GM12874 (cell line): ENCODE results near the gene CDHR3.

Experiments used
- CTCF ChIP-seq: IDR thresholded peaks from 2 replicates; pipeline ENCODE4 v1.5.1; 2011; ENCODE audit warnings: low read depth, mild to moderate bottlenecking, control low read depth, low read length, moderate library complexity; ENCODE audit not compliant: insufficient read depth

The CDHR3 gene

GRCh38 chr7:106047184-106047583 is 84.1 kb downstream of the CDHR3 start:
- TF ChIP-seq CTCF: no peak

- no peak for TF ChIP-seq CTCF
Measured at GRCh38 chr7:106047818-106048705, 85.0 kb downstream of the CDHR3 start.

- TF ChIP-seq CTCF: no peak
Measured at GRCh38 chr7:106048706-106049020, 85.6 kb downstream of the CDHR3 start.

- no peak for TF ChIP-seq CTCF
Measured at GRCh38 chr7:106049139-106049752, 86.2 kb downstream of the CDHR3 start.

- TF ChIP-seq CTCF: no peak
Measured at GRCh38 chr7:106050002-106050745, 87.1 kb downstream of the CDHR3 start.

GRCh38 chr7:106050746-106051117 is 87.7 kb downstream of the CDHR3 start:
- TF ChIP-seq CTCF: no peak

GRCh38 chr7:106052681-106053080 is 89.6 kb downstream of the CDHR3 start:
- no peak for TF ChIP-seq CTCF
